Breast epithelium (tissue), 3 donors: ENCODE measurements around the gene MUC5AC.

Experiments used
- CTCF ChIP-seq, 3 donors: fragments of 450-650 bp; IDR thresholded peaks; one replicate each; pipeline ENCODE4 v1.5.1; 2016 to 2017; ENCODE audit warnings: antibody characterized with exemption in 3 of 3, mild to moderate bottlenecking in 3 of 3, moderate library complexity in 3 of 3
- POLR2A ChIP-seq: fragments of 450-650 bp; IDR thresholded peaks from one replicate; pipeline ENCODE4 v1.6.1; 2016; ENCODE audit warnings: antibody characterized with exemption, mild to moderate bottlenecking, moderate library complexity

DNA sequence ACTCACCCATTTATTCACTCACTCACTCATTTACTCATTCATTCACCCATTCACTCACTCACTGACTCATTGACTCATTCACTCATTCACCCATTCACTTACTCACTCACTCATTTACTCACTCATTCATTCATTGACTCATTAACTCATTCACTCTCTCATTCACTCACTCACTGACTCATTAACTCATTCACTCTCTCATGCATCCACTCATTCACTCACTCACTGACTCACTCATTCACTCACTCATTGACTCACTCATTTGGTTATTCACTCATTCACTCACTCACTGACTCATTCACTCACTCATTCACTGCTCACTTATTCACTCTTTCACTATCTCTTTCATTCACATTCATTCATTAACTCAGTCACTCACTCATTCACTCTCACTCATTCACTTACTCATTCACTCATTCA lies 2.5 kb upstream of the MUC5AC start:
- no peak for TF ChIP-seq CTCF (IDR thresholded peaks at IDR 0.05)
- TF ChIP-seq POLR2A: no peak
